ENCODE measurements around the gene HOXB5.
A peak's percentile ranks its signal among the peaks of the same experiment; 100 is the strongest.

Gene HOXB5

GRCh38 chr17:48596735-48597527 is 3.4 kb upstream of the HOXB5 start (continued):
- TF ChIP-seq ZNF133 (tag by site-specific recombination; IDR thresholded peaks at IDR 0.05) (no peak), ATF2 (tag by site-specific recombination; IDR thresholded peaks at IDR 0.05; ENCODE audit: low read depth) (peak; percentile 85), RBAK (tag by site-specific recombination; IDR thresholded peaks at IDR 0.05) (no peak), ZNF121 (tag by site-specific recombination; IDR thresholded peaks at IDR 0.05) (0 out of 2 replicates have a peak, but pooled peaks have one; percentile 6), ZSCAN16 (tag by site-specific recombination; IDR thresholded peaks at IDR 0.05) (0 out of 2 replicates have a peak, but pooled peaks have one; percentile 8), ZNF677 (tag by site-specific recombination; IDR thresholded peaks at IDR 0.05) (no peak)

DNA sequence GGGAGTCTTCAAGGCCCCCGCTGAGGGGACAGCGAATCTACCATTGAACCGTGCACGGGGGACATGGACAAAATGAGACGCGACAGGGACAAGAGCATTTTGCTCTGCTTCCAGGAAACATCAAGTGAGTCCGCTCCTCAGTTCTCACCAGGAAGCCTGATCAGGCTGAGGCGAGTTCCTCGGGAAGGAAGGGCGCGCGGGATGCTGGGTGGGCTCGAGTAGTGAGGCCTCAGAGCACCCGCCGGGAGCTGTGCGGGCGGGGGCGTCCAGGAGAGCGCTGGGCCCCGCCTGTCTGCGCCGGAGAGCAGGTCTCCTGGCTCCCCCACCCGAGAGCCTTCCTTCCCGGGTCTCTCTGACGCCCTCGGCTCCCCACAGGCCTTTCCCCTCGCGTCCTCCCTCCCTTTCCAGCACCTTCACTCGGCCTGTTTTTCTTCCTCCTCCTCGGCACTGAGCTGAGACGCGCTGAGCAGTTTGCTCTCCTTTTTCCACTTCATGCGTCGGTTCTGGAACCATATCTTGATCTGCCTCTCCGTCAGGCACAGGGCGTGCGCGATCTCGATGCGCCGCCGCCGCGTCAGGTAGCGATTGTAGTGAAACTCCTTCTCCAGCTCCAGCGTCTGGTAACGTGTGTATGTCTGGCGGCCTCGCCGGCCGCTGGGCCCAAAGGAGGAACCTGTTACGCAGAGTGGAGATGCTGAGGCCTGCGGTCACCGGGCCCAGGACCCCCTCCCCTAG is 2.6 kb upstream of the HOXB5 start:
- ChIA-PET CTCF (interaction anchor here (0.6 to 6.0 kb wide), 10 partner anchors 53 to 579 kb away, joined by 3 to 52 read pairs (median 4); no protein-coding TSS in a partner anchor), POLR2A (no interaction called here)
- Histone ChIP-seq H3K9me3 (ENCODE audit: control insufficient read depth, insufficient read depth, low read depth, low read length) (no peaks in the 10 kb centered on the region), H3K36me3 (ENCODE audit: control insufficient read depth in 2 of 2, insufficient read depth in 1 of 2, low read length in 2 of 2) (peaks cover 5 to 42% of the 10 kb centered on the region in 2 experiments; a peak in 2 of 3 replicates), H3K4me1 (ENCODE audit: control insufficient read depth, insufficient read depth, low read length) (peaks cover 42% of the 10 kb centered on the region), H3K4me3 (ENCODE audit: low read depth, low read length) (no peak overlapping the region), H3K27ac (ENCODE audit: extremely low read depth, low read depth, low read length) (peak overlapping the region; percentile 87; the same call in 1 of the 2 replicates)
- TF ChIP-seq ZIC2 (tag by site-specific recombination; IDR thresholded peaks at IDR 0.05): peak; percentile 78
- TF ChIP-seq ZNF600 (tag by site-specific recombination; IDR thresholded peaks at IDR 0.05): peak; percentile 97
- no peak; the same call in 1 of the 2 replicates for TF ChIP-seq KLF8 (tag by site-specific recombination; IDR thresholded peaks at IDR 0.05)
- TF ChIP-seq, protein P1, sequence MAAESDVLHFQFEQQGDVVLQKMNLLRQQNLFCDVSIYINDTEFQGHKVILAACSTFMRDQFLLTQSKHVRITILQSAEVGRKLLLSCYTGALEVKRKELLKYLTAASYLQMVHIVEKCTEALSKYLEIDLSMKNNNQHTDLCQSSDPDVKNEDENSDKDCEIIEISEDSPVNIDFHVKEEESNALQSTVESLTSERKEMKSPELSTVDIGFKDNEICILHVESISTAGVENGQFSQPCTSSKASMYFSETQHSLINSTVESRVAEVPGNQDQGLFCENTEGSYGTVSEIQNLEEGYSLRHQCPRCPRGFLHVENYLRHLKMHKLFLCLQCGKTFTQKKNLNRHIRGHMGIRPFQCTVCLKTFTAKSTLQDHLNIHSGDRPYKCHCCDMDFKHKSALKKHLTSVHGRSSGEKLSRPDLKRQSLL (tag by site-specific recombination; IDR thresholded peaks at IDR 0.05): peak; percentile 49; the same call in 1 of the 2 replicates
- no peak for TF ChIP-seq ZFP37 (tag by site-specific recombination; IDR thresholded peaks at IDR 0.05)
- TF ChIP-seq SCRT2 (tag by site-specific recombination; IDR thresholded peaks at IDR 0.05): peak; percentile 92
- peak; percentile 17 for TF ChIP-seq SP2 (tag by site-specific recombination; IDR thresholded peaks at IDR 0.05)
- TF ChIP-seq ZNF121 (tag by site-specific recombination; IDR thresholded peaks at IDR 0.05): peak; percentile 6; the same call in 1 of the 2 replicates
- 0 out of 2 replicates have a peak, but pooled peaks have one; percentile 10 for TF ChIP-seq ZNF624 (tag by site-specific recombination; IDR thresholded peaks at IDR 0.05)
- no peak for TF ChIP-seq ZNF785 (tag by site-specific recombination; IDR thresholded peaks at IDR 0.05)
- TF ChIP-seq PRDM1 (tag by site-specific recombination; IDR thresholded peaks at IDR 0.05): peak; percentile 90
- TF ChIP-seq ZNF2 (tag by site-specific recombination; IDR thresholded peaks at IDR 0.05): 0 out of 2 replicates have a peak, but pooled peaks have one; percentile 65
- TF ChIP-seq ZNF521 (tag by site-specific recombination; IDR thresholded peaks at IDR 0.05): no peak
- TF ChIP-seq KLF1 (tag by site-specific recombination; IDR thresholded peaks at IDR 0.05): peak; percentile 13; the same call in 1 of the 2 replicates
- TF ChIP-seq ZBTB20 (tag by site-specific recombination; IDR thresholded peaks at IDR 0.05): no peak
- peak; percentile 8; the same call in 1 of the 2 replicates for TF ChIP-seq SCRT1 (tag by site-specific recombination; IDR thresholded peaks at IDR 0.05; ENCODE audit: borderline replicate concordance)
- TF ChIP-seq ZNF157 (tag by site-specific recombination; IDR thresholded peaks at IDR 0.05): no peak
- TF ChIP-seq ZNF292 (tag by site-specific recombination; IDR thresholded peaks at IDR 0.05; ENCODE audit: borderline replicate concordance, low read depth): no peak
- TF ChIP-seq OVOL3 (tag by site-specific recombination; IDR thresholded peaks at IDR 0.05): 0 out of 2 replicates have a peak, but pooled peaks have one; percentile 10
- TF ChIP-seq KLF17 (tag by site-specific recombination; IDR thresholded peaks at IDR 0.05): peak; percentile 19
- TF ChIP-seq HOXC10 (CRISPR knock-in tag; IDR thresholded peaks at IDR 0.05): no peak
- TF ChIP-seq ZNF155 (tag by site-specific recombination; IDR thresholded peaks at IDR 0.05): no peak
- TF ChIP-seq IKZF3 (tag by site-specific recombination; IDR thresholded peaks at IDR 0.05): peak; percentile 91; the same call in 1 of the 2 replicates
- no peak for TF ChIP-seq ZNF830 (tag by site-specific recombination; IDR thresholded peaks at IDR 0.05; ENCODE audit: low read depth)
- TF ChIP-seq ZNF571 (tag by site-specific recombination; IDR thresholded peaks at IDR 0.05): no peak
- no peak for TF ChIP-seq RBAK (tag by site-specific recombination; IDR thresholded peaks at IDR 0.05)
- TF ChIP-seq ZNF18 (tag by site-specific recombination; IDR thresholded peaks at IDR 0.05): peak; percentile 92
